NCI-H526 (cell line): ENCODE measurements around the gene SLC5A3.

ENCODE experiments used
- DNase-seq, 2 experiments: peaks; one replicate each; lab custom pipeline; 2025; lab: John Stamatoyannopoulos, UW

The SLC5A3 gene

DNA sequence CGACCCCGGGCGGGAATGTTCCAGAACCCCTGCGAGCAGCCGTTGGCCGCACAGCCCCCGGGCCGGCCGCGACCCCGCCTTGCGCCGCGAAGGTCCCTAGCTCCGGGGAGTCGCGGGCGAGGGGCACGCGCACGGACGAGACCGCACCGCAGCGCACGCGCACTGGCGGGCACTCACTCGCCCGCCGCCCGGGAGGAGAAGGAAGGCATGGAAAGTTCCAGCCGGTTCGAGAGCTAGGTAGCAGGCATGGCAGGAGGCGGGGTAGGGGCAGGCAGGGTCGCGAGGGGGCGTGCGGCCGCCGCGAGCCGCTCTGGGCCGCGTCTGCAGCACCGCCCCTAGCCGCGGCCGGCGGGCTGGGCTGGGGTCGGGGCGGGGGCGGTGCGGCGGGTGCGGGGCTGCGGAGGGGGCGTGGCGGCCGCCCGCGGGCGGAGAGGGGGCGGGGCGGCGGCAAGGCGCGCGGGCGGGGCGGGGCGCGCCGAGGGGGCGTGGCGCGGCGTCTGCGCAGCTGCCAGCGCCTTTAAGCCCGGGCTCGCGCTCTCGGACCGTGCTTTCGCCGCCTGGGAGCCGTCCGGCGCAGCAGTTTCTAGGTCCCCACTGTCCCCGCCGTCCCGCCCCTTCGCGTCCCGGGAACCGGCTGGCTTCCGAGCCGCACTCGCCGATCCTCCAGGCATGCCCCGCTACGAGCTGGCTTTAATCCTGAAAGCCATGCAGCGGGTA is at the start of gene SLC5A3, which contains the start of gene MRPS6:
TSS of gene SLC5A3 (plus strand) at position 547 of the 717 bp plus-strand sequence. CDS start 21,621 bp downstream, outside the sequence.
TSS of gene MRPS6 (plus strand) at position 547 of the 717 bp plus-strand sequence. CDS start at position 670, 123 bp downstream.
- peak; percentile 54 to 93 for DNase-seq

GRCh38 chr21:34023691-34024373 is 49.5 kb upstream of the SLC5A3 start:
- no peak for DNase-seq

GRCh38 chr21:34024374-34024693 is 49.0 kb upstream of the SLC5A3 start:
- no peak for DNase-seq

DNA sequence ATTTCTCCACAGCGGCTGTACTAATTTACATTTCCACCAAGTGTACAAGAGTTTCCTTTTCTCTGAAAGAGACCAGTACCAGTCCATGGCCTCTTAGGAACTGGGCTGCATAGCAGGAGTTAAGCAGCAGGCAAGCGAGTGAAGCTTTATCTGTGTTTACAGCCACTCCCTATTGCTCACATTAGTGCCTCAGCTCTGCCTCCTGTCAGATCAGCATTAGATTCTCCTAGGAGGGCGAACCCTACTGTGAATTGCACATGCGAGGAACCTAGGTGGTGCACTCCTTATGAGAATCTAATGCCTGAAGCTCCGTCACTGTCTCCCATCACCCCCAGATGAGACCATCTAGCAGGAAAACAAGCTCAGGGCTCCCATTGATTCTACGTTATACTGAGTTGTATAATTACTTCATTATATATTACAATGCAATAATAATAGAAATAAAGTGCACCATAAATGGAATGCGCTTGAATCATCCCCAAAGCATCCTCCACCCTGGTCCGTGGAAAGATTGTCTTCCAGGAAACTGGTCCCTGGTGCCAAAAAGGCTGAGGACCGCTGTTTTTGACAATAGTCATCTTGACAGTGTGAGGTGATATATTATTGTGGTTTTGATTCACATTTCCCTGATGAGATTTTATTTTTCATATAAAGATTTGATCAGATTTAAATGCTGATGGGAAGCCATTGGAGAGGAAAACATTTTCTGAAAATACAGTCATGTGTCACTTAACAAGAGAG is 45.5 kb upstream of the SLC5A3 start:
- DNase-seq: no peak

DNA sequence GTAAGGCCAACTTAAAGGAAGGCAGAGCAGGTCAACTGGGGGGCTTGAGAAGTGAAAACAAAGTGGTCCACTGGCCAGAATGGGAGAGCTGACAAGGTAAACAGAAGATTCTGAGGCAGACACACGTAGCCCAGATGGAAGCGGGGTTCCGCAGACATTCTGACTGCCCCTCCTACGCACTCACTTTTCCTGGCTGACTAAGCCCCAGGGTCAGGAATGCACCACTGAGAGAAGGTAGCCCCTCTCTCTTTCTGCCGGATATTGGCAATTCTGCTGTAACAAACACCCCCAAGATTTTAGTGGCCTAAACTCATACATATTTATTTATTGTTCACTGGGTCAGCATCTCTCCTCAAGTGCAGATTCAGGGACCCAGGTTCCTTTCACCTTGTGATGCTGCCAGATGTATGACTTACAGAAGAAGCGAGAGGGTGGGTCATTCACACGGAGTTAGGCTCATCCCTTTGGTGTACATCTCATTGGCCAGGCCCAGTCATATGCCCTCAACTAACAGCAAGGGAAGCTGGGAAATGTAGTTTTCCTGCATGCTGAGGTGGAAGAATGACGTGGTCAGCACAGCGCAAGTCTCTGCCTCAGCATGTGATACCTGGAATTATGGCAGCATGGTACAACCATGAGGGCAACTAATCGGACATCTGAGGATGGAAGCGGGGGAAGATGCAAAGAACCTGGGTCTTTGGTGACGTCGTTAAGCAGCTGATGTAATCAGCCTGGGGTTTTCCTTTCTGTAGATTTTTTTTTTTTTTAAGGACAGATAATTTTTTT is 43.4 kb upstream of the SLC5A3 start:
- DNase-seq: peak; percentile 56 to 76

- DNase-seq: no peak
Measured at GRCh38 chr21:34031835-34032370, 41.5 kb upstream of the SLC5A3 start.

GRCh38 chr21:34034369-34035014 is 38.9 kb upstream of the SLC5A3 start:
- DNase-seq: peak in 1 of 2 experiments; percentile 6

GRCh38 chr21:34035619-34036354 is 37.6 kb upstream of the SLC5A3 start:
- DNase-seq: no peak

GRCh38 chr21:34037009-34037795 is 36.2 kb upstream of the SLC5A3 start:
- DNase-seq: no peak

GRCh38 chr21:34039678-34040382 is 33.5 kb upstream of the SLC5A3 start:
- DNase-seq: no peak

GRCh38 chr21:34042735-34043134 is 30.6 kb upstream of the SLC5A3 start:
- DNase-seq: no peak

DNA sequence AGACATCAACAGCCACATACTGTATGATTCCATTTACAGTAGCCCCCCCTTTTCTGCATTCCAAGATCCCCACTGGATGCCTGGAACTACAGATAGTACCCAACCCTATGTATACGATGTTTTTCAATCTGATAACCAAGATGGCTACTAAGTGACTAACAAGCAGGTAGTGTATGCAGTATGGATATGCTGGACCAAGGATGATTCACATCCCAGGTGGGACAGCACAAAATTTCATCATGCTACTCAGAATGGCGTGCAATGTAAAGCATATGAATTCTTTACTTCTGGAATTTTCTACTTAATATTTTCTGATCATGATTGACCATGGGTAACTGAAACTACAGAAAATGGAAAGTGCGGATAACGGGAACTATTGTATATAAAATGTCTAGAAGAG is 30.0 kb upstream of the SLC5A3 start:
- no peak for DNase-seq

DNA sequence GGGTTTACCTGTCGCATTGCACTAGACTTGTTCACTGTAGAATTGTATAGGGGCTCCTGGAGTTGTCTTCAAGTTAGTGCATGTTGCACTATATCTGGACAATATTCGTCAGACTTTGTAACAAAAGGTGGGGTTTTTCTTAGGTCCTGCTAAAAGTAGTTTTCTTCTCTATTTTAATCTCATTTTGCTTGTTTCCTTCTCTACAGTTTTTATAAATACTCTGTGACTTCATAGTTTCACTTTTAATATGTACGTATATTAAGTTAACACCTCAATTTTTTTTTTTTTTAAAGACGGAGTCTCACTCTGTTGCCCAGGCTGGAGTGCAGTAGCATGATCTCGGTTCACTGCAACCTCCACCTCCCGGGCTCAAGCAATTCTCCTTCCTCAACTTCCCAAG is 26.5 kb upstream of the SLC5A3 start:
- DNase-seq: no peak

GRCh38 chr21:34047835-34048234 is 25.5 kb upstream of the SLC5A3 start:
- no peak for DNase-seq

GRCh38 chr21:34052171-34052570 is 21.2 kb upstream of the SLC5A3 start:
- DNase-seq: no peak

DNA sequence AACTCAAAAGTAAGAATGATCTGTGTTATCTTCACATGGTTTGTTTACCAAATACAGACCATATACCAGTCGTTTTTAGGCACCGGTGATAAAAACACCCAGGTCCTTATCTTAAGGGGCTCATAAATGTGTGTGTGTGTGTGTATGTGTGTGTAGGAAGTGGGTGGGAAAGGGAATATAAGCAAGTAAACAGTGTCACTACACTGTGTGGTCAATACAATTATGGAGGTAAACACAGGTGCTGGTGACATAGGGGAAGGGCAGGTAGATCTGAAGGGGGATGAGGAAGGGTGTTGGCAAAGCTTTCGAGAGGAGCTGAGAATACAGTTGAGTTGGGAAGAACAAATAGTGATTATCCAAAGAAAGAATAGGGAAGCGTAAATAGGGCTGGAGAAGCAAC is 19.1 kb upstream of the SLC5A3 start:
- no peak for DNase-seq

DNA sequence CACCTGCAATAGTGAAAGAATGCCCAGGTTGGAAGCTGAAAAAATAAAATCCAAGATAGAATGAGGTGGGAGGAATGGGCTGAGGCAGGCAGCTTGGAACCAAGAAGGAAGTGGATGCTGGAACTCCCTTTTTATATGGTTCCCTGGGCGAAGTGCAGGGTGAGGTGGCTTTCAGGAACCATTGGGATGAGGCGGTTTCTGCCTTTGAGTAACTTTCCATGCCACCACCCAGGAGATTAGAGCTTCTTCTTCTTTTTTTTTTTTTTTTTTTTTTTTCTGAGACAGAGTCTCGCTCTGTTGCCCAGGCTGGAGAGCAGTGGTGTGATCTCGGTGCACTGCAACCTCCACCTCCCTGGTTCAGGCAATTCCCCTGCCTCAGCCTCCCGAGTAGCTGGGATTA is 17.8 kb upstream of the SLC5A3 start:
- DNase-seq: no peak

- peak in 1 of 2 experiments; percentile 19 for DNase-seq
Measured at GRCh38 chr21:34061983-34062382, 11.4 kb upstream of the SLC5A3 start.

- DNase-seq: no peak
Measured at GRCh38 chr21:34065027-34065426, 8.4 kb upstream of the SLC5A3 start.
